HG03558 (cell line): ENCODE data around the gene LBR.
"Not testable (repeated sequence)": the region's sequence is repeated elsewhere in the genome, so short reads cannot be mapped to it uniquely, and the experiment has no call there.

ENCODE experiments used
- ATAC-seq: cut with Tn5 transposase; IDR thresholded peaks from one replicate; pipeline ENCODE4 v1.9.1; 2021; ENCODE audit warnings: moderate number of reproducible peaks; ENCODE audit not compliant: unreplicated experiment; ENCODE audit errors: extremely low read depth

LBR gene

DNA sequence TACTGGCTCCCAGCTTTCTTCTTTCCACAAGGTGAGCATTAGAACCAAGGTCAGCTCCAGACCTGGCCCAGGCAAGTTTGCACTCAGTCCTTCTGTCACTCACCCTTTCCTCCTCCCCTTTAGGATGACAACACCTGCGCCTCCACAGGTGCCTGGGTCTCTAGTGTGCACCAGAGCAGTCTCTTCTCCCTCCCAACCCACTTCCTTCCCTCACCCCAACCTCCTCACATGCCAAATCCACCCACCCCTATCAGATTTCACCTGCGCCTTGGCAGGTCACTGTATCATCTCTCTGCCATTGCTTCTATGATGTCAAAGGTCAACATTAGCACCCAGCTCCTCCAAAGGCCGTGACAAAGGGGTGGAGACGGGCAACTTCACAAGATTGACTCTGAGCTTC lies 38.0 kb downstream of the LBR start:
- ATAC-seq = no peak

- no peak for ATAC-seq
Observed at GRCh38 chr1:225388372-225388771, 39.5 kb downstream of the LBR start.

GRCh38 chr1:225386860-225387259 lies 41.0 kb downstream of the LBR start:
- ATAC-seq = not testable (repeated sequence)

GRCh38 chr1:225380691-225381090 lies 47.1 kb downstream of the LBR start:
- ATAC-seq = no peak

GRCh38 chr1:225378880-225379279 lies 49.0 kb downstream of the LBR start:
- no peak for ATAC-seq

DNA sequence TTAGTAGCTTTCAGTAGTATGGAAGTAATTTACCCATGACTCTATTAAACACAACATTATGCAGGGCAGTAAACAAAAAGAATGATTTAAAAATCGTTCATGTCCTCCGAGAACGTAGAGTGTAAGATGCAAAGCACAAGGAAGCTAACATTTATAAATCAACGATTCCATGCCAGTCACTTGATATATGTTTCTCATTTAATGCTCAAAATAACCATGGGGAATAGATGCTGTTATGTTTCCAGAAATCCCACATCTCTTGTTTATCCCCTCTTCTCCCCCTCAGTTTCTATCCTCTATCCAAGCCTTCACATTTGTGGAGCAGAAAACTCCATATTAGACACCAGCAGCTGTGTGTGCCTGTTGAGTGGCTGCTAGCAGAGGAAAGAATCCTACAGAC lies 52.8 kb downstream of the LBR start:
- ATAC-seq = no peak

DNA sequence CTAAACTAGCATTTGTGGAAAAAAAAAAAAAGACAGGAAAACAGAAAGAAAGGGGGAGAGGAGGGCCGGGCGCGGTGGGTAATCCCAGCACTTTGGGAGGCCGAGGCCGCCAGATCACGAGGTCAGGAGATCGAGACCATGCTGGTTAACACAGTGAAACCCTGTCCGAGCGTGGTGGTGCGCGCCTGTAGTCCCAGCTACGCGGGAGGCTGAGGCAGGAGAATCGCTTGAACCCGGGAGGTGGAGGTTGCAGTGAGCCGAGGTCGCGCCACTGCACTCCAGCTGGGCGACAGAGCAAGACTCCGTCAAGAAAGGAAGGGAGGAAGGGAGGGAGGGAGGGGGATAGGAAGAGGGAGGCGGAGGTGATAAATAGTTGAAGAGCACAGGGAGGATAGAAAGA lies 54.7 kb downstream of the LBR start:
- no peak for ATAC-seq

DNA sequence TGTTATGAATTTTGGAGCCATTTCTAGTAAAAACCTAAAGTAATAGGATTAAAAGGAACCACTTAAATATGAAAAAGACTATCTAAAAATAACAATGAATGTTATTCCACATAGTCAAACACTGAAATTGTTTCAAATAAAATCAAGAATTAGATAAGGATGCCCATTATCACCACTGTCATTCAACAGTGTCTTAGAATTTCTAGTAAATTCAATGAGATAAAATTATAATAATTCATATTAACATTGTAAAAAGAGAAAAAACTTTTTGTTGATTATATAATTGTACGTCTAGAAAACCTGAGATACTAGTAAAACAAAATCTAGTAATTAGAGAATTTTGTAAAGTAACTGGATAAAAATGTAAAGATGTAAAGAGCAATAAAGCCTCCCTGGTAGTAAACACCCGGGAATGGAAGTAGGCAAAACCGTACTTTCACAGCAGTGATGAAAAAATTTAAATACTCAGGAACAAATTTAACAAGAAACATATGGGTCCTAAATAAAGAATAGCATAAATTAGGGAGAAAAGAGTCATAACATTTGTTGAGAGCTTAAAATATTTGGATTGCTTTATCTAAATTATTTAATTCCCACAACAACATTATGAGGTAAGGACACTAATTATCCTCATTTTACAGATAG lies 56.4 kb downstream of the LBR start:
- ATAC-seq = no peak

DNA sequence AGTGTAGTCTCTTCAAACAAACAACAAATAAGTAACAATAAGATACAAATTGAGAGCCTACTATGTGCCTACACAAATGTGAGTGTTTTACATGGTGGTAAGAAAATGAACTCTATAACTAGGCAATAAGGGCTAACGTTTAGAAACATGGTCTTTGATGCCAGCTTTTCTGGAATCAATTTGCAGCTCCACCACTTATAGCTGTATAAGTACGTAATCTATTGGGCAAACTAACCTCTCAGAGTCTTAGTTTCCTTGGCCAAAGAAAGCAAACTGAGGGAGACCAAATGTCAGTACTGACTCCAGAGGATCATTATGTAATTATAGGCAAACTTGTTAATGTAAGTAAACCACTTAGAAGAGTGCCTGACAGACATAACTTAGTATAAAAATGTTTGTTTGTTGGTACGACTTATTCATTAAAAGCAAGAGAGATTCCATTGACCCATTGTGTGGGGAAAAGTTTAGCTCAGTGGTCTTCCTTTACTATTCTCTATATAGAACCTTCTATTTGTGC lies 59.7 kb downstream of the LBR start:
- ATAC-seq = no peak

- ATAC-seq = no peak
Observed at GRCh38 chr1:225366552-225366951, 61.3 kb downstream of the LBR start.

GRCh38 chr1:225366018-225366417 lies 61.8 kb downstream of the LBR start:
- no peak for ATAC-seq

DNA sequence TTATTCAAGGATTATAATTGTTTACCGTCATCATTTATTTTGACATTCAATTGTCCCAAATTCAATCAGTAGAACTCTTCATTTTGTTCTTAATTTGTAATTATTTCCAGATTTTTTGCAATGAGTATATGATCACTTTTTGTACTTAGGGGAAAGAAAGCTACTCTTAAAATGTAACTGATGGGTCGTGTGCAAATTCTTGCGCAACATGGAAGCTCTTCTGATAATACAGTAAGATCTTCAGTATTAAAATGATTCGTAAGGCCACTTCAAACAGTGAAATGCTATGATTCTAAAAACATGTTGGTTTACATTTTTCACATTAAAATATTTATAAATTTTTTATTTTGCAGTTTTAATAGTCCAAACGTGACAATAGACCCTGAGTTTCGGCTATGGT lies 63.4 kb downstream of the LBR start:
- no peak for ATAC-seq

GRCh38 chr1:225362805-225363204 lies 65.0 kb downstream of the LBR start:
- no peak for ATAC-seq

- no peak for ATAC-seq
Observed at GRCh38 chr1:225361176-225361575, 66.7 kb downstream of the LBR start.

DNA sequence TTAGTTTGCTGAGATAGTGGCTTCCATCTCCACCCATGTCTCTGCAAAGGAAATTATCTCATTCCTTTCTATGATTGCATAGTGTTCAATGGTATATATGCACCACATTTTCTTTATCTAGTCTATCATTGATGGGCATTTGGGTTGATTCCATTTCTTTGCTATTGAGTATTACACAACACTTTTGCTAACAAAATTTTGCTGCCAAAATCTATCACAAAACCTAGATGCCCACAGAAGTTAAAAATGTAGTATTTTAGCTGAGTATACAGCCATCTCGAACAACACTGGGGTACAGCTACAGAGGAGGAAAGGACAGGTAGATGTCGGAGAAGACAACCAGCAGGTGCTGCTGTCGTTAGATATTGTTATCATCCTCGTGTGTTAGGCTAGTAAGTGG lies 67.7 kb downstream of the LBR start:
- ATAC-seq = no peak

DNA sequence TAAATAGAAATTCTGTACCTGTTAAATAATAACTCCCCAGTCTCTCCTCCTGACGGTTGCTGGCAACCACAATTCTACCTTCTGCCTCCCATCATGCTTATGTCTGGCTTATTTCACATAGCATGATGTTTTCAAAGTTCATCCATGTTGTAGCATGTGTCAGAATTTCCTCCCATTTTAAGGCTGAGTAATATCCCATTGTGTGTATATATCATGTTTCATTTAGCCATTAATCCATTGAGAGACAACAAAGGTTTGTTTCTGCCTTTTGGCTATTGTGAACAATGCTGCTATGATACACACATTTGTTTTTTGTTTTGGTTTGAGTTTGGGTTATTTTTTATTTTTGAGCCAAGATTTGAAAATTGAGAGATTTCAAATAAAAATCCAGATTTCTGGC lies 72.0 kb downstream of the LBR start:
- no peak for ATAC-seq

DNA sequence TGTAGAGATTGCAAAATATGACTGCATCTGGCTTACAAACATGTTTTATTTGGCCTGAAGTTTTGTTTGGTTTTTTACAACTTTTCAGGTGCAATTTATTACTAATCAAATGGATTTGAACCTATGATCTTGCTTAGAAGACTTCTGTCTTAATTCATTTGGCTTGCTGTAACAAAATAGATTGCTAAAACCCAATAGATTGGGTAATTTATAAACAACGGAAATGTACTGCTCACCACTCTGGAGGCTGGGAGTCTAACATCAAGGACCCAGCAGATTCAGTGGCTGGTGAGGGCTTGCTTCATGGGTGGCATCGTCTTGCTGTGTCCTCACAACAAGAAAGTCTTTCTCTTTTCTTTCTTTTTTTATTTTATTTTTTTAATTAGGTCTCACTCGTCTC lies 72.9 kb downstream of the LBR start:
- ATAC-seq = no peak
